Naive thymus-derived CD4-positive, alpha-beta T cell (primary cell): Measurements from ENCODE around the gene HDAC4. TPM values are rescaled to one million over a fixed set of nuclear protein-coding genes. Genes with fewer than 3 reads are reported as not detected.

ENCODE experiments used
- ATAC-seq: fragments of 150-1000 bp; cut with Tn5 transposase; 2 replicates; pipeline ENCODE4 v1.10.0; 2021; ENCODE audit warnings: mild to moderate bottlenecking, moderate library complexity
- CTCF ChIA-PET: fragments of 350-600 bp; sonication (Branson Sonifier 250); formaldehyde crosslinking; loops from one replicate; lab custom pipeline; 2021; ENCODE audit warnings: antibody characterized with exemption; lab: Charles Lee
- POLR2A ChIA-PET: fragments of 350-600 bp; sonication (Branson Sonifier 250); formaldehyde crosslinking; loops from one replicate; lab custom pipeline; 2021; ENCODE audit warnings: antibody characterized with exemption, inconsistent platforms; lab: Charles Lee
- DNase-seq, 9 donors: peaks; one replicate each; pipeline versions ENCODE4 v3.0.0 to v3.0.0-alpha.2; 2020 to 2022; ENCODE audit warnings: mixed read lengths in 1 of 9
- H3K27ac ChIP-seq: one replicate; pipeline ENCODE4 v1.7.0; 2013; ENCODE audit warnings: mild to moderate bottlenecking, low read depth, low read length, moderate library complexity
- H3K27me3 ChIP-seq, 2 donors: one replicate each; pipeline ENCODE4 v1.7.0; 2013; ENCODE audit warnings: low read length in 2 of 2, mild to moderate bottlenecking in 2 of 2, moderate library complexity in 2 of 2; ENCODE audit not compliant: control insufficient read depth in 2 of 2, insufficient read depth in 2 of 2
- H3K36me3 ChIP-seq, 3 experiments: 1 replicate in 2 of 3; 2 replicates in 1 of 3; pipeline ENCODE4 v1.7.0; 2013; ENCODE audit warnings: low read length in 3 of 3, mild to moderate bottlenecking in 3 of 3, moderate library complexity in 1 of 3; ENCODE audit not compliant: insufficient read depth in 3 of 3, control insufficient read depth in 2 of 3
- H3K4me1 ChIP-seq, 2 donors: one replicate each; pipeline ENCODE4 v1.7.0; 2013; ENCODE audit warnings: low read length in 2 of 2, mild to moderate bottlenecking in 2 of 2, moderate library complexity in 1 of 2; ENCODE audit not compliant: control insufficient read depth in 2 of 2, insufficient read depth in 2 of 2
- H3K4me3 ChIP-seq: 2 replicates; pipeline ENCODE4 v1.7.0; 2013; ENCODE audit warnings: mild to moderate bottlenecking, low read length
- H3K9me3 ChIP-seq, 3 experiments: 1 replicate in 2 of 3; 2 replicates in 1 of 3; pipeline ENCODE4 v1.7.0; 2013; ENCODE audit warnings: low read length in 3 of 3; ENCODE audit not compliant: control insufficient read depth in 2 of 3
- H3K27ac Mint-ChIP-seq, 9 donors: one replicate each; pipeline ENCODE4 v1.8.0; 2020 to 2022; ENCODE audit warnings: mixed read lengths in 9 of 9, mild to moderate bottlenecking in 8 of 9, moderate library complexity in 5 of 9, inconsistent platforms in 2 of 9
- H3K27me3 Mint-ChIP-seq, 5 donors: one replicate each; pipeline ENCODE4 v1.8.0; 2021 to 2022; ENCODE audit warnings: mixed read lengths in 5 of 5, mild to moderate bottlenecking in 1 of 5
- H3K36me3 Mint-ChIP-seq, 5 donors: one replicate each; pipeline ENCODE4 v1.8.0; 2020 to 2022; ENCODE audit warnings: mixed read lengths in 5 of 5, mild to moderate bottlenecking in 3 of 5, inconsistent platforms in 1 of 5
- H3K4me1 Mint-ChIP-seq, 7 donors: one replicate each; pipeline ENCODE4 v1.8.0; 2020 to 2022; ENCODE audit warnings: mixed read lengths in 7 of 7, mild to moderate bottlenecking in 3 of 7, inconsistent platforms in 1 of 7
- H3K4me3 Mint-ChIP-seq, 10 donors: one replicate each; pipeline ENCODE4 v1.8.0; 2020 to 2022; ENCODE audit warnings: mild to moderate bottlenecking in 10 of 10, mixed read lengths in 10 of 10, moderate library complexity in 6 of 10, inconsistent platforms in 2 of 10
- H3K9me3 Mint-ChIP-seq, 11 donors: one replicate each; pipeline ENCODE4 v1.8.0; 2020 to 2022; ENCODE audit warnings: mixed read lengths in 11 of 11, mild to moderate bottlenecking in 4 of 11, inconsistent platforms in 1 of 11, moderate library complexity in 1 of 11
- intact Hi-C, 2 donors: fragments of 100-400 bp; cut with micrococcal nuclease; formaldehyde crosslinking; loops; one replicate each; pipeline ENCODE4 v1.15.1; 2023
- polyA plus RNA-seq, 2 donors: library from polyadenylated mRNA; unstranded; fragments of 300-500 nt; fragmentation: Illumina TruSeq; gene quantifications; one replicate each; pipeline ENCODE4 v1.2.3, GENCODE V29; 2021
- total RNA-seq, 6 experiments: library from RNA in 5 of 6; stranded (reverse) in 5 of 6; gene quantifications; 1 replicate in 5 of 6; 2 replicates in 1 of 6; pipeline ENCODE4 v1.2.3 and lab custom pipeline; 2021 to 2026

HDAC4 gene
- total and polyA plus RNA-seq, 7 experiments from 2014 or later, result 7.4 to 101 (median 55.3) TPM

DNA sequence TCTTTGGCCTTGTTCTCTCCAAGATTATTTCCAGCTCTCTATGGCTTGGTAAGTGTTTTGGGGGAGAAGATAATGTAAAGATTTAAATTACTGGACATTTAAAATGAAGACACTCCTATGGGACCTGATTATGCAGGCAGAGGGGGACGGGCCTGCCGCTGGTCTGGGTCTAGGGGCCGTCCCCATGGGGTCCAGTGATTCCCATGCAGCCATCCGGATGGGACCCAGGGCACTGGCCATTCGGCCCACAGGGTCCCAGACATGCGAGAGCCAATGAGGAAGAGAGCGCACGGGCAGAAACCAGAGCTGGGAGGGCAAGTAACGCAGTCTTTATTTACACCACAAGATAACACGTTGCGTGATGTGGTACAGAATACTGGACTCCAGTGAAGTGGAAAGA, 353.0 kb downstream of the HDAC4 start:
- Histone ChIP-seq H3K27me3 (no peaks in the 10 kb centered on the region), H3K4me3 (no peak overlapping the region), H3K36me3 (peaks cover 0 to 19% (median 0%) of the 10 kb centered on the region in 3 experiments), H3K9me3 (no peaks in the 10 kb centered on the region), H3K4me1 (no peaks in the 10 kb centered on the region), H3K27ac (no peak overlapping the region)
- H3K4me1 Mint-ChIP-seq, result peaks cover 0 to 6% (median 0%) of the 10 kb centered on the region in 7 donors
- peaks cover 3 to 24% (median 17%) of the 10 kb centered on the region in 5 donors for H3K36me3 Mint-ChIP-seq
- H3K9me3 Mint-ChIP-seq, result peaks cover 0 to 2% (median 0%) of the 10 kb centered on the region in 11 donors
- H3K27ac Mint-ChIP-seq, result peak overlapping the region in 1 of 9 donors; percentile 31
- ATAC-seq (no peak), DNase-seq (no peak)
- no peaks in the 10 kb centered on the region for H3K27me3 Mint-ChIP-seq
- H3K4me3 Mint-ChIP-seq, result no peak overlapping the region
- ChIA-PET CTCF (no interaction called here), POLR2A (no interaction called here)
- intact Hi-C loops, result no loop called here

DNA sequence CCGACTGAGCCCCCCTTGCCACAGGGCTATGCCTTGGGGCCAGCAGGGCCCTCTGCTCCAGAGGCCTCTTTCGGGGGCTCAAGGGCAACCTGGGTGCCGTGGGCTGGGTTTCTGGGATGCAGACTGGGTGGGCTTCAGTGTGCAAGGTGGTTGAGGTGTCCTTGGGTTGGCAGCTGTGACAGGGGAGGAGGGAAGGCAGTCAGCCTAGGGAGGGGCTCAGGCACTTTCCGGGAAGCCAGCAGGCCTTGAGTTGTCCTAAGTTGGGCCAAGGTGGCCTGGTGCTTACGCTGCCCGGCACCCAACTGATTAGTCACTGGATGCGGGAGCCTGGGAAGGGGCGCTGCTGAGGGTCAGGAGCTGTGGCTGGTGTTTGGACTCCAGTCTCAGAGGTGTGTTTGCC, 353.4 kb downstream of the HDAC4 start:
- H3K36me3 ChIP-seq, result peaks cover 0 to 15% (median 0%) of the 10 kb centered on the region in 3 experiments
- peaks cover 0 to 20% (median 13%) of the 10 kb centered on the region in 5 donors for H3K36me3 Mint-ChIP-seq
- DNase-seq (no peak), ATAC-seq (no peak)
- CTCF ChIA-PET, result no interaction called here
- H3K27ac Mint-ChIP-seq, result peak overlapping the region in 1 of 9 donors; percentile 31
- H3K4me3 Mint-ChIP-seq, result no peak overlapping the region
- no peak overlapping the region for H3K27ac ChIP-seq
- H3K9me3 Mint-ChIP-seq, result no peaks in the 10 kb centered on the region
- H3K4me1 Mint-ChIP-seq, result peaks cover 0 to 6% (median 0%) of the 10 kb centered on the region in 7 donors
- no peaks in the 10 kb centered on the region for H3K27me3 Mint-ChIP-seq
- no peak overlapping the region for H3K4me3 ChIP-seq
- H3K27me3 ChIP-seq, result no peaks in the 10 kb centered on the region
- no peaks in the 10 kb centered on the region for H3K4me1 ChIP-seq
- POLR2A ChIA-PET, result no interaction called here
- no peaks in the 10 kb centered on the region for H3K9me3 ChIP-seq
- intact Hi-C loops, result no loop called here

DNA sequence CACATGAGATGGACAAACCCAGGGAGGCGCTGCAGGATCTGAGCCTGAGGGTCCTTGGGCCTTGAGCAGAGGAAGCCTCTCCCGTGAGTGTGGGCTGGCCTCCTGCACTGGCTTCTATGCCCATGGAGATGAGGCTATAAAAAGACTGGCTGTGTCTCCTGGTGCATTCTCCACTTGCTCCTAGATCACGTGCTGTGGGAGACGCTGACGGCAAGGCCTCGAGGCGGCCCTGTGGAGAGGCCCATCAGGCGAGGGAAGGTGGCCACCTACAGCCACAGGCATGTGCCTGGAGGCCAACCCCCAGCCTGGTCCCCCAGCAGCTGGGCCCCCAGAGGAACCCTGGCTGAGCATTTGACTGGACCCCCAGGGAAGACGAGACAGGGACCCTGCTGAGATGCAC, 354.0 kb downstream of the HDAC4 start:
- H3K9me3 ChIP-seq, result no peaks in the 10 kb centered on the region
- Mint-ChIP-seq H3K4me1 (peaks cover 0 to 6% (median 0%) of the 10 kb centered on the region in 7 donors), H3K4me3 (no peak overlapping the region), H3K27me3 (no peaks in the 10 kb centered on the region), H3K9me3 (no peaks in the 10 kb centered on the region), H3K36me3 (peaks cover 0 to 14% (median 11%) of the 10 kb centered on the region in 5 donors), H3K27ac (peak overlapping the region in 1 of 9 donors; percentile 34)
- no peak overlapping the region for H3K4me3 ChIP-seq
- H3K36me3 ChIP-seq, result peaks cover 0 to 10% (median 0%) of the 10 kb centered on the region in 3 experiments
- ChIA-PET POLR2A (no interaction called here), CTCF (no interaction called here)
- H3K27ac ChIP-seq, result no peak overlapping the region
- intact Hi-C loops, result no loop called here
- ATAC-seq (no peak), DNase-seq (no peak)
- no peaks in the 10 kb centered on the region for H3K4me1 ChIP-seq
- no peaks in the 10 kb centered on the region for H3K27me3 ChIP-seq

DNA sequence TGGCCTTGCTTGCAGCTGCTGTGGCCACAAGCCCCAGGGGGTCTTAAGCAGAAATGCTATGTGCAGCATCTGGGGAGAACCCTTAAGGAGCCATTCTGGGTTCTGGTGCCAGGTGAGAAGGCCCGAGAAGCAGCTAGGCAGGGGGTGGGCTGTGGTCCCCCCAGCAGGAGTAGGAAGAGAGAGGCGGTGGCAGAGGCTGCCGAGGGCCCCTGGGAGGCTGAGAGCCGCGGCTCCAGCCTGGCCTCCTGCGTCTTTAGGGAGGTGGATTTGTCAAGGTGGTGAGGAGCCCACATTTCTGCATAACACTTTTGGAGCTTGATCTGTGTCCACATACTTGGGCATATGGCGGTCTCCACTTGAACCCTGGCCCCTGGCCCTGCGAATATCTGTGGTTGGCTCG, 356.5 kb downstream of the HDAC4 start:
- peaks cover 0 to 7% (median 0%) of the 10 kb centered on the region in 5 donors for H3K36me3 Mint-ChIP-seq
- H3K4me1 ChIP-seq, result no peaks in the 10 kb centered on the region
- ChIA-PET CTCF (no interaction called here), POLR2A (no interaction called here)
- H3K27me3 ChIP-seq, result no peaks in the 10 kb centered on the region
- intact Hi-C loops, result no loop called here
- no peak overlapping the region for H3K27ac Mint-ChIP-seq
- DNase-seq (no peak), ATAC-seq (no peak)
- H3K27me3 Mint-ChIP-seq, result no peaks in the 10 kb centered on the region
- no peaks in the 10 kb centered on the region for H3K36me3 ChIP-seq
- H3K9me3 Mint-ChIP-seq, result no peaks in the 10 kb centered on the region
- no peak overlapping the region for H3K27ac ChIP-seq
- peaks cover 0 to 6% (median 0%) of the 10 kb centered on the region in 7 donors for H3K4me1 Mint-ChIP-seq
- no peaks in the 10 kb centered on the region for H3K9me3 ChIP-seq
- no peak overlapping the region for H3K4me3 ChIP-seq
- H3K4me3 Mint-ChIP-seq, result no peak overlapping the region

DNA sequence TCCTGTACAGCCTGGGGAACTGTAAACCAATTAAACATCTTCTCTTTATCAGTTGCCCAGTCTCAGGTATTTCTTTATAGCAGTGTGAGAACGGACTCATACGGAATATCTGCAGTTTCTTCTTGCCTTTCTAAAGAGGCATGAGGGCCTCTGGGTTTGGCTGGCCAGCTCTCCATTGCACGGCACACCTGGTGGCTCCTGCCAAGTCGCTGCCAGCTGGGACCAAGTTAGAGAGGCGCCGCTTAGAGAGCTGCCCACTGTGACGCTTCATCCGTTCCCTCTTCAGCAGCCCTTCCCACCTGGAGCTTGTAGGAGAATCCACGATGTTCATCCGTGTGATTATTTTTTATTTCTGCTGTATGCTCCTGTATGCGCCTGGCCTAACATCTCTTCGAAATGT, 357.5 kb downstream of the HDAC4 start:
- Histone ChIP-seq H3K36me3 (no peaks in the 10 kb centered on the region), H3K27me3 (no peaks in the 10 kb centered on the region), H3K4me3 (no peak overlapping the region), H3K9me3 (no peaks in the 10 kb centered on the region), H3K4me1 (no peaks in the 10 kb centered on the region), H3K27ac (no peak overlapping the region)
- Mint-ChIP-seq H3K36me3 (peaks cover 0 to 6% (median 0%) of the 10 kb centered on the region in 5 donors), H3K27me3 (no peaks in the 10 kb centered on the region), H3K4me1 (peaks cover 0 to 6% (median 0%) of the 10 kb centered on the region in 7 donors), H3K27ac (peak overlapping the region in 1 of 9 donors; percentile 78), H3K4me3 (no peak overlapping the region), H3K9me3 (no peaks in the 10 kb centered on the region)
- ChIA-PET CTCF (no interaction called here), POLR2A (no interaction called here)
- no peak for ATAC-seq
- intact Hi-C loops, result no loop called here
- no peak for DNase-seq

DNA sequence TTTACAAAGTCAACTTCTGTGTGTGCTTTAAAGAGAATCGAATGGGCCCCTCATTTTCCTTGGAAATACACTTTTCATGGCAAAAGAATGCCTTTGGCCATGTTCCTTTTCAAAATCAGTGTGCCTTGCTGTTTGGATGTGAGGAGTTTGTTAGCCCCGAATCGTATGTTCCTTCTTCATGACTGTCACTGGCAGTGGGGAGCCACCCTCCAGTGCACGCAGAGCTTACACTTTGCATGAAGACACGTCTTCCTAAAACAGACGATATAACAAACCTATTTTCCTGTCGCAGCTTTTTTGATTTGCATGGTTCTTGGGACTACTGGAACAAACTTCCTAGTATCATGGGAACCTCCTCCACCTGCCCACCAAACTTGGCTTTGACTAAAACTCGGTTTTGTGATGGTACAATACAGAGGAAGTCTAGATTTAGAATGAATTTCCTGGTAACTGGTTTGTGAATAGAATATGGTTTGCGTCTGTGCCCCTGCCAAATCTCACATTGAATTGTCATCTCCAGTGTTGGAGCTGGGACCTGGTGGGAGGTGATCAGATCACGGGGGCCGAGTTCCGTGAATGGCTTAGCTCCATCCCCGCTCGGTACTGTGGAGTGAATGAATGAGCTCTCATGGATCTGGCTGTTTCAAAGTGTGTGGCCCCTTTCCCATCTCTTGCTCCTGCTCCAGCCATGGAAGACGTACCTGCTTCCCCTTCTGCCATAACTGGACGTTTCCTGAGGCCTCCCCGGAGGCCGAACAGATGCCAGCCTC, 358.1 kb downstream of the HDAC4 start:
- POLR2A ChIA-PET, result no interaction called here
- Mint-ChIP-seq H3K4me1 (peaks cover 0 to 6% (median 0%) of the 10 kb centered on the region in 7 donors), H3K27me3 (no peaks in the 10 kb centered on the region), H3K4me3 (no peak overlapping the region), H3K9me3 (no peaks in the 10 kb centered on the region), H3K27ac (peak overlapping the region in 1 of 9 donors; percentile 78), H3K36me3 (peaks cover 0 to under 1% (median 0%) of the 10 kb centered on the region in 5 donors)
- intact Hi-C loops, result no loop called here
- Histone ChIP-seq H3K4me3 (no peak overlapping the region), H3K9me3 (no peaks in the 10 kb centered on the region), H3K27ac (no peak overlapping the region), H3K4me1 (no peaks in the 10 kb centered on the region), H3K27me3 (no peaks in the 10 kb centered on the region), H3K36me3 (no peaks in the 10 kb centered on the region)
- no peak for DNase-seq
- ATAC-seq, result no peak
- CTCF ChIA-PET, result interaction anchor here (1.1 kb wide), 1 partner anchor 226 kb away, joined by 3 read pairs; no protein-coding TSS in a partner anchor

DNA sequence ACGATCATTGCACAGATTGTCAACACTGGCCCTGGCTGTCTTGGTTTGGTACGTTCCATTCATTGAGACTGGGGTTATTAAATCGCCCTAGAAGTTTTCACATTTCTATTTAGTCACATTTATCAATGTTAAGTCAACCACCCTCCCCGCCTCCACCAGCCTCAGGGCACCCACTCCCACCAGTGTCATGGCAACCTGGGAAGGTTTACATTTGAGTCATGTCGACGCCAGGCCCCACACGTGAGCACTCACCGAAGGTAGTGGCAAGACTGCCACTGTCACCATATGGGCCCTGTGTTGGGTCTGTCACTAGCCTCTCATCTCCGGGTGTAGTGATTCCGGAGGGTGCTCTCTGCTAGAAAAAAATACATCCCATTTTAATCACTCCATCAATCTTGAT, 358.8 kb downstream of the HDAC4 start:
- Histone ChIP-seq H3K4me3 (no peak overlapping the region), H3K4me1 (no peaks in the 10 kb centered on the region), H3K27ac (no peak overlapping the region), H3K9me3 (no peaks in the 10 kb centered on the region), H3K27me3 (no peaks in the 10 kb centered on the region), H3K36me3 (no peaks in the 10 kb centered on the region)
- Mint-ChIP-seq H3K36me3 (no peaks in the 10 kb centered on the region), H3K9me3 (no peaks in the 10 kb centered on the region), H3K4me3 (no peak overlapping the region), H3K27me3 (no peaks in the 10 kb centered on the region), H3K27ac (no peak overlapping the region), H3K4me1 (peaks cover 0 to 6% (median 0%) of the 10 kb centered on the region in 7 donors)
- no peak for DNase-seq
- ATAC-seq, result no peak
- ChIA-PET CTCF (interaction anchor here (1.1 kb wide), 1 partner anchor 227 kb away, joined by 3 read pairs; no protein-coding TSS in a partner anchor), POLR2A (no interaction called here)
- intact Hi-C loops, result no loop called here
